CD4-positive, alpha-beta memory T cell (primary cell): Measurements from ENCODE around the gene OAT. TPM values are rescaled to one million over a fixed set of nuclear protein-coding genes. Genes with fewer than 3 reads are reported as not detected.

Source experiments
- CTCF ChIA-PET: fragments of 350-600 bp; sonication (Branson Sonifier 250); formaldehyde crosslinking; loops from one replicate; lab custom pipeline; 2021; ENCODE audit warnings: inconsistent platforms; ENCODE audit not compliant: partially characterized antibody; lab: Charles Lee
- POLR2A ChIA-PET: fragments of 350-600 bp; sonication (Branson Sonifier 250); formaldehyde crosslinking; loops from one replicate; lab custom pipeline; 2021; ENCODE audit not compliant: partially characterized antibody; lab: Charles Lee
- DNase-seq, 5 donors: peaks; one replicate each; pipeline versions ENCODE4 v3.0.0 to v3.0.0-alpha.2; 2020 to 2022; ENCODE audit warnings: mixed read lengths in 1 of 5
- H3K27ac ChIP-seq: one replicate; pipeline ENCODE4 v1.7.0; 2013; ENCODE audit warnings: low read depth, low read length
- H3K27me3 ChIP-seq: 2 replicates; pipeline ENCODE4 v1.7.0; 2013; ENCODE audit warnings: mild to moderate bottlenecking, low read length, moderate library complexity; ENCODE audit not compliant: insufficient read depth
- H3K36me3 ChIP-seq: 2 replicates; pipeline ENCODE4 v1.7.0; 2013; ENCODE audit warnings: mild to moderate bottlenecking, low read length, moderate library complexity; ENCODE audit not compliant: insufficient read depth
- H3K4me1 ChIP-seq: 2 replicates; pipeline ENCODE4 v1.7.0; 2013; ENCODE audit warnings: mild to moderate bottlenecking, low read length, moderate library complexity; ENCODE audit not compliant: insufficient read depth
- H3K4me3 ChIP-seq, 2 donors: one replicate each; pipeline ENCODE4 v1.7.0; 2013; ENCODE audit warnings: low read length in 2 of 2, mild to moderate bottlenecking in 1 of 2
- H3K9me3 ChIP-seq, 2 donors: one replicate each; pipeline ENCODE4 v1.7.0; 2013; ENCODE audit warnings: low read length in 2 of 2, control low read depth in 1 of 2; ENCODE audit not compliant: control insufficient read depth in 1 of 2
- H3K27ac Mint-ChIP-seq, 7 donors: one replicate each; pipeline ENCODE4 v1.8.0; 2020 to 2021; ENCODE audit warnings: mixed read lengths in 7 of 7, mild to moderate bottlenecking in 6 of 7, inconsistent platforms in 3 of 7, moderate library complexity in 3 of 7
- H3K27me3 Mint-ChIP-seq, 2 donors: one replicate each; pipeline ENCODE4 v1.8.0; 2020 to 2021; ENCODE audit warnings: mixed read lengths in 2 of 2
- H3K36me3 Mint-ChIP-seq, 2 donors: one replicate each; pipeline ENCODE4 v1.8.0; 2020 to 2021; ENCODE audit warnings: mixed read lengths in 2 of 2, inconsistent platforms in 1 of 2, mild to moderate bottlenecking in 1 of 2
- H3K4me1 Mint-ChIP-seq, 4 donors: one replicate each; pipeline ENCODE4 v1.8.0; 2020 to 2021; ENCODE audit warnings: mixed read lengths in 4 of 4, mild to moderate bottlenecking in 1 of 4
- H3K4me3 Mint-ChIP-seq, 8 donors: one replicate each; pipeline ENCODE4 v1.8.0; 2020 to 2021; ENCODE audit warnings: mixed read lengths in 8 of 8, mild to moderate bottlenecking in 7 of 8, moderate library complexity in 6 of 8, inconsistent platforms in 3 of 8
- H3K9me3 Mint-ChIP-seq, 8 donors: one replicate each; pipeline ENCODE4 v1.8.0; 2020 to 2021; ENCODE audit warnings: mixed read lengths in 8 of 8, mild to moderate bottlenecking in 5 of 8, inconsistent platforms in 3 of 8, moderate library complexity in 1 of 8
- intact Hi-C: fragments of 100-400 bp; cut with micrococcal nuclease; formaldehyde crosslinking; loops from one replicate; pipeline ENCODE4 v1.15.1; 2023
- polyA plus RNA-seq, 2 donors: library from polyadenylated mRNA; unstranded; fragments of 300-500 nt; fragmentation: Illumina TruSeq; gene quantifications; one replicate each; pipeline ENCODE4 v1.2.3, GENCODE V29; 2021
- total RNA-seq, 2 experiments: library from RNA; stranded (reverse); gene quantifications; one replicate each; pipeline ENCODE4 v1.2.3, GENCODE V29; 2021

The OAT gene
- total and polyA plus RNA-seq, 4 experiments from 2014 or later: 34.8 to 80.4 (median 51.0) TPM

- DNase-seq: no peak
- Histone ChIP-seq H3K4me1 (peaks cover 4% of the 10 kb centered on the region), H3K36me3 (peaks cover 5% of the 10 kb centered on the region), H3K9me3 (no peaks in the 10 kb centered on the region), H3K27ac (no peak overlapping the region), H3K4me3 (no peak overlapping the region), H3K27me3 (no peaks in the 10 kb centered on the region)
- no peak overlapping the region for H3K27ac Mint-ChIP-seq
- peaks cover 31 to 45% of the 10 kb centered on the region in 2 donors for H3K36me3 Mint-ChIP-seq
- no peaks in the 10 kb centered on the region for H3K27me3 Mint-ChIP-seq
- POLR2A ChIA-PET: no interaction called here
- no peak overlapping the region for H3K4me3 Mint-ChIP-seq
- intact Hi-C loops: no loop called here
- H3K9me3 Mint-ChIP-seq: no peaks in the 10 kb centered on the region
- H3K4me1 Mint-ChIP-seq: peaks cover 5 to 7% (median 6%) of the 10 kb centered on the region in 4 donors
- CTCF ChIA-PET: no interaction called here
Measured at GRCh38 chr10:124408357-124408756, 10.4 kb downstream of the OAT start.

DNA sequence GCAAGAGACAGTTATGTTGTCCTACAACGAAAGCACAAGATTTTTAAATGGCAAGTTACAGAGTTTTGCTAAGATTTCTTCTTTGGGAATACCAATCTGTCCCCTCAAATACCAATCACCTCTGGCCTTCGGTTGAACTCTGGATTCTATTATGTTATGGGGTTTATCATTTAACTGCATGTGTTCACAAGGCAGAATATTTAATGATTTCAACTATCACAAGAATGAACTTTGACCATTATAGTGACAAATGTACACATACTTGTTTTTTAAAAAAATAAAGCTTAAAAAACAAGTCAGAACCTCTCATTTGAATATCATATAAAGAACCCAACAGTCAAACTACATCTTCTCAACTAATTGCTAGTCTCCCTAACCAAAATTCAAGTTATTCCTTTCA, 11.3 kb downstream of the OAT start:
- DNase-seq: no peak
- ChIA-PET POLR2A (no interaction called here), CTCF (interaction anchor here (1.5 kb wide), 1 partner anchor 413 kb away, joined by 6 read pairs; no protein-coding TSS in a partner anchor)
- Histone ChIP-seq H3K9me3 (no peaks in the 10 kb centered on the region), H3K36me3 (peaks cover 5% of the 10 kb centered on the region), H3K27me3 (no peaks in the 10 kb centered on the region), H3K27ac (no peak overlapping the region), H3K4me1 (peaks cover 7% of the 10 kb centered on the region), H3K4me3 (no peak overlapping the region)
- no peak overlapping the region for H3K27ac Mint-ChIP-seq
- H3K36me3 Mint-ChIP-seq: peaks cover 36 to 53% of the 10 kb centered on the region in 2 donors
- peaks cover 8 to 11% (median 10%) of the 10 kb centered on the region in 4 donors for H3K4me1 Mint-ChIP-seq
- H3K4me3 Mint-ChIP-seq: no peak overlapping the region
- H3K27me3 Mint-ChIP-seq: no peaks in the 10 kb centered on the region
- H3K9me3 Mint-ChIP-seq: no peaks in the 10 kb centered on the region
- intact Hi-C loops: no loop called here

- ChIA-PET CTCF (interaction anchor here (1.0 to 2.8 kb wide), 14 partner anchors 9 to 1891 kb away, joined by 3 to 38 read pairs (median 4); partner anchors contain the start of gene OAT), POLR2A (interaction anchor here (1.0 to 1.8 kb wide), 3 partner anchors 15 to 409 kb away, joined by 3 to 12 read pairs (median 3); partner anchors contain the start of genes LHPP and OAT)
- Mint-ChIP-seq H3K9me3 (no peaks in the 10 kb centered on the region), H3K4me3 (peak overlapping the region in 1 of 8 donors; percentile 45), H3K4me1 (peaks cover 8 to 11% (median 9%) of the 10 kb centered on the region in 4 donors), H3K27ac (peak overlapping the region; percentile 39 to 90 (median 85)), H3K27me3 (no peaks in the 10 kb centered on the region), H3K36me3 (peaks cover 37 to 60% of the 10 kb centered on the region in 2 donors)
- Histone ChIP-seq H3K9me3 (no peaks in the 10 kb centered on the region), H3K4me3 (no peak overlapping the region), H3K27me3 (no peaks in the 10 kb centered on the region), H3K36me3 (peaks cover 11% of the 10 kb centered on the region), H3K4me1 (peaks cover 7% of the 10 kb centered on the region), H3K27ac (no peak overlapping the region)
- intact Hi-C loops: loop anchor here (1.0 to 5.0 kb wide), 2 partner anchors 14 to 339 kb away; partner anchors contain the start of gene FAM53B
- peak; percentile 54 to 75 (median 68) for DNase-seq
Measured at GRCh38 chr10:124403548-124403947, 15.2 kb downstream of the OAT start.

GRCh38 chr10:124402273-124402672, 16.4 kb downstream of the OAT start:
- H3K9me3 Mint-ChIP-seq: no peaks in the 10 kb centered on the region
- no peak overlapping the region for H3K27ac ChIP-seq
- H3K27me3 Mint-ChIP-seq: no peaks in the 10 kb centered on the region
- intact Hi-C loops: loop anchor here (5.0 kb wide), 1 partner anchor 340 kb away; the partner anchor contains the start of gene FAM53B
- no peaks in the 10 kb centered on the region for H3K27me3 ChIP-seq
- no peak overlapping the region for H3K4me3 ChIP-seq
- peaks cover 38 to 61% of the 10 kb centered on the region in 2 donors for H3K36me3 Mint-ChIP-seq
- H3K4me1 ChIP-seq: peaks cover 7% of the 10 kb centered on the region
- DNase-seq: no peak
- H3K4me1 Mint-ChIP-seq: peaks cover 8 to 11% (median 9%) of the 10 kb centered on the region in 4 donors
- no peaks in the 10 kb centered on the region for H3K9me3 ChIP-seq
- no peak overlapping the region for H3K4me3 Mint-ChIP-seq
- CTCF ChIA-PET: interaction anchor here (0.9 to 5.7 kb wide), 3 partner anchors 13 to 408 kb away, joined by 4 to 34 read pairs (median 4); no protein-coding TSS in a partner anchor
- POLR2A ChIA-PET: no interaction called here
- no peak overlapping the region for H3K27ac Mint-ChIP-seq
- H3K36me3 ChIP-seq: peaks cover 11% of the 10 kb centered on the region

- H3K27ac Mint-ChIP-seq: no peak overlapping the region
- no peak overlapping the region for H3K27ac ChIP-seq
- peaks cover 8 to 11% (median 9%) of the 10 kb centered on the region in 4 donors for H3K4me1 Mint-ChIP-seq
- no peak overlapping the region for H3K4me3 ChIP-seq
- DNase-seq: no peak
- POLR2A ChIA-PET: no interaction called here
- CTCF ChIA-PET: interaction anchor here (0.9 to 5.7 kb wide), 4 partner anchors 12 to 407 kb away, joined by 3 to 34 read pairs (median 4); no protein-coding TSS in a partner anchor
- no peaks in the 10 kb centered on the region for H3K9me3 ChIP-seq
- intact Hi-C loops: loop anchor here (5.0 kb wide), 1 partner anchor 341 kb away; the partner anchor contains the start of gene FAM53B
- no peak overlapping the region for H3K4me3 Mint-ChIP-seq
- no peaks in the 10 kb centered on the region for H3K27me3 Mint-ChIP-seq
- H3K27me3 ChIP-seq: no peaks in the 10 kb centered on the region
- H3K36me3 Mint-ChIP-seq: peaks cover 35 to 58% of the 10 kb centered on the region in 2 donors
- H3K36me3 ChIP-seq: peaks cover 11% of the 10 kb centered on the region
- peaks cover 7% of the 10 kb centered on the region for H3K4me1 ChIP-seq
- no peaks in the 10 kb centered on the region for H3K9me3 Mint-ChIP-seq
Measured at GRCh38 chr10:124401633-124402032, 17.1 kb downstream of the OAT start.

- Histone ChIP-seq H3K9me3 (no peaks in the 10 kb centered on the region), H3K36me3 (no peaks in the 10 kb centered on the region), H3K4me1 (peaks cover 1% of the 10 kb centered on the region), H3K4me3 (no peak overlapping the region), H3K27ac (no peak overlapping the region), H3K27me3 (no peaks in the 10 kb centered on the region)
- H3K9me3 Mint-ChIP-seq: no peaks in the 10 kb centered on the region
- peaks cover 0 to 4% (median 0%) of the 10 kb centered on the region in 4 donors for H3K4me1 Mint-ChIP-seq
- no peaks in the 10 kb centered on the region for H3K27me3 Mint-ChIP-seq
- no peak for DNase-seq
- intact Hi-C loops: no loop called here
- POLR2A ChIA-PET: no interaction called here
- CTCF ChIA-PET: interaction anchor here (1.1 to 9.4 kb wide), 2 partner anchors 9 to 399 kb away, joined by 4 to 296 read pairs; no protein-coding TSS in a partner anchor
- peak overlapping the region in 1 of 7 donors; percentile 68 for H3K27ac Mint-ChIP-seq
- H3K4me3 Mint-ChIP-seq: no peak overlapping the region
- peaks cover 9 to 14% of the 10 kb centered on the region in 2 donors for H3K36me3 Mint-ChIP-seq
Measured at GRCh38 chr10:124394583-124394982, 24.1 kb downstream of the OAT start.

DNA sequence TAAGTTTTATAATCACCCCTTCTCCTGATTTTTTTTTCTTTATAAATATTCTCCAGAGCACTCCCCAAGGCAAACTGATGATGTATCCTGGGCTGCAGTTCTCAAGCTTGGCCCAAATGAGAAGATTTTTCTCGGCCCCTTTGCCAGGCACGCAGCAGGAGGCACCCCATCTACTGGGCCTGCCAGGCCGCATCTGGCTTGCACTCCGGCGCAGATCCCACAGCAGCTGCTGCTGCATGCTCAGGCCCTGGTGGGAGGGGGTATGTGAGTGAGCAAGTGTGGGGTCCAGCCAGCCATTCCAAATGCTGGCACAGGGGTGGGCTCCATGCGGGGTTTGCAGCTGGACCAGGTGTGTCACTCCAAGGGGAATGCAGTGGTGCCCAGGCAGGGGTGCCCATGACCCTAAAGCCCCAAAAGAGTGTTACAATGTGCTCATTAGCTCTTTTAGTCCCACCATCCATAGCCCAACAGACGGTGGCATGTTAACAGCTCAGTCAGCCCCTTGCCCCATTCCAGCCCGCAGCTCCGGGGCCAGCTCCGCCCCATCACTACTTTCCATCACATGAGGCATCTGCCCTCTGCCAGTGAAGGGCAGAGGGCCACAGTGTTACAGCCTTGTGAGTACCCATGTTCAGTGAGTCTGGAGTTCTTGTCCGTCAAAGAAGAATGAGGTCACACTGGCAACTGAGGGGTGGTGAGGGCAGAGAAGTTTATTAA, 25.9 kb downstream of the OAT start:
- ChIA-PET POLR2A (no interaction called here), CTCF (interaction anchor here (1.2 to 9.4 kb wide), 3 partner anchors 14 to 812 kb away, joined by 3 to 296 read pairs (median 7); no protein-coding TSS in a partner anchor)
- Mint-ChIP-seq H3K4me3 (no peak overlapping the region), H3K27me3 (no peaks in the 10 kb centered on the region), H3K9me3 (no peaks in the 10 kb centered on the region), H3K4me1 (peaks cover 0 to 5% (median 0%) of the 10 kb centered on the region in 4 donors), H3K27ac (no peak overlapping the region), H3K36me3 (peaks cover 7 to 8% of the 10 kb centered on the region in 2 donors)
- H3K27ac ChIP-seq: no peak overlapping the region
- H3K4me1 ChIP-seq: peaks cover 11% of the 10 kb centered on the region
- no peak for DNase-seq
- no peaks in the 10 kb centered on the region for H3K9me3 ChIP-seq
- H3K4me3 ChIP-seq: no peak overlapping the region
- intact Hi-C loops: no loop called here
- no peaks in the 10 kb centered on the region for H3K36me3 ChIP-seq
- H3K27me3 ChIP-seq: no peaks in the 10 kb centered on the region
